ENCODE measurements around the gene SDK2.

GRCh38 chr17:73308017-73308823 is 336.0 kb downstream of the SDK2 start:
- peak; percentile 8; the same call in 1 of the 2 replicates for TF ChIP-seq SMC3 (IDR thresholded peaks at IDR 0.05; ENCODE audit: low read depth, low read length)
- no peak for TF ChIP-seq NRF1 (IDR thresholded peaks at IDR 0.05; ENCODE audit: low read depth, low read length)
- peak; percentile 84 for TF ChIP-seq TEAD4 (IDR thresholded peaks at IDR 0.05; ENCODE audit: borderline replicate concordance, insufficient read depth)
- peak; percentile 49 for TF ChIP-seq FOXM1 (IDR thresholded peaks at IDR 0.05; ENCODE audit: low read depth)
- no peak for TF ChIP-seq CTCF (IDR thresholded peaks at IDR 0.05)
- no peak for TF ChIP-seq RCOR1 (IDR thresholded peaks at IDR 0.05; ENCODE audit: low read length)
- TF ChIP-seq RFX5 (IDR thresholded peaks at IDR 0.05; ENCODE audit: low read length), result no peak
- no peak for TF ChIP-seq TAF1 (IDR thresholded peaks at IDR 0.05; ENCODE audit: borderline replicate concordance, low read depth, low read length)
- no peak for TF ChIP-seq MEF2A (IDR thresholded peaks at IDR 0.05; ENCODE audit: borderline replicate concordance, low read depth)
- TF ChIP-seq REST (IDR thresholded peaks at IDR 0.05; ENCODE audit: low read depth, low read length), result peak; percentile 56; the same call in 1 of the 2 replicates
- TF ChIP-seq NFIC (IDR thresholded peaks at IDR 0.05; ENCODE audit: borderline replicate concordance), result peak; percentile 99
- no peak for TF ChIP-seq GABPA (IDR thresholded peaks at IDR 0.05; ENCODE audit: low read depth)
- TF ChIP-seq POLR2AphosphoS5 (IDR thresholded peaks at IDR 0.05; ENCODE audit: low read depth, low read length), result peak; percentile 76; the same call in 1 of the 2 replicates
